GM18505 (cell line): ENCODE data around the gene TRPM1.

ENCODE experiments used
- ATAC-seq: cut with Tn5 transposase; IDR thresholded peaks from one replicate; pipeline ENCODE4 v1.9.1; 2021; ENCODE audit not compliant: unreplicated experiment
- POLR2A ChIP-seq: IDR thresholded peaks from 4 replicates; pipeline ENCODE4 v1.6.1; 2011; ENCODE audit warnings: borderline replicate concordance; ENCODE audit not compliant: insufficient read depth, insufficient read length; ENCODE audit errors: extremely low read depth

The TRPM1 gene

DNA sequence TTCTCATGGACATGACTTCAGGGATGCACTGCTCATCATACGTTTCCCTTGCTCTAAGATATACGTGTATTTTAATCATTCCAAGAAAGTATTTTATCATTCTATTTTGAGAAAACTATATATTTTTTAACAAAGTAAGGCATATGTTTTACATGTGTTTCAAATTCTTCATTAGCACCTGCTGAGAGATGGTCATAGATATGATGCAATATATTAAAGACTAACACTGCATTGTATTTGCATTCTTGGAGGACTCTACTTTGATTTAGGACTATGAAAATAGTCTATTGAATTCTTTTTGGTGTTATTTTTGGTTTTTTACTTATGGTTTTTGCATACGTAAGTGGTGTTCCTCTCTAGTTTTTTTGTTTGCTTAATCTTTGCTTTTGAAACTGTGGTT is 55.9 kb downstream of the TRPM1 start:
- ATAC-seq = no peak
- TF ChIP-seq POLR2A = no peak

DNA sequence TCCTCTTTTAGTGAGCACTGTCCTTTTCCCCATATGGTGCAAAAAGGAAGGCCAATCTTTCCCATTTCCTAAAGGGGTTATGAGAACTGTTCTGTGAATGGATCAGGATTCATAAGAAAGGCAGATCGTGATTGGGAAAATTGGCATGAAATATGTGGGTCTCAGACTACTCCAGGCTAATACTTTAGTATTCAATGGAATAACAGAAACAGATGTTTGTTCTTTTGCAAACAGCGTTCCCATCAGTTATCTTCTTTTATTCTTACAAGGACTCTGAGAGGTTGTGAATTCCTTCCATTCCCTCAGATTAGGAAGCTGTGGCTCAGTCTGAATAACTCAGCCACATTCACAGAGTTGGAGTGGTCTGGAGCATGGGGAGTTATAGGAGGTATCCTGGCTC is 58.8 kb downstream of the TRPM1 start:
- ATAC-seq = no peak
- TF ChIP-seq POLR2A = no peak

DNA sequence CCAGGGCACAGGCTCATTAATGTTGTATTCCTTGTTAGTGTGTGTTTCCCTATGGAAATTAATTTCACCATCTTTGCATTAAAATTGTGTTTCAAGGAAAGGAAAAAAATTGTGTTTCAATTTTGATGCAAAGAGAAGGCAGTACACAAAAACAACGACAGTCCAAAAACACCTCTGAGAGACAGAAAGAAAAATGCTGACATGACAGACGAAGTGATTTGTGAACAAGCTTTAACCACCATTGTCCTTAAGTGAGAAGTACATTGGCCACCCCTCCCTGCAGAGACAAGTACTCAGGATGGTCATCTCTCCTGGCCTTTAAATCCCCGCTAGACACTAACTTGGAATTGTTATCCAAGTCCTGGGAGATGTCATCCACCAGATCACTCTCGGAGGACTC is 59.9 kb downstream of the TRPM1 start:
- no peak for ATAC-seq
- no peak for TF ChIP-seq POLR2A

DNA sequence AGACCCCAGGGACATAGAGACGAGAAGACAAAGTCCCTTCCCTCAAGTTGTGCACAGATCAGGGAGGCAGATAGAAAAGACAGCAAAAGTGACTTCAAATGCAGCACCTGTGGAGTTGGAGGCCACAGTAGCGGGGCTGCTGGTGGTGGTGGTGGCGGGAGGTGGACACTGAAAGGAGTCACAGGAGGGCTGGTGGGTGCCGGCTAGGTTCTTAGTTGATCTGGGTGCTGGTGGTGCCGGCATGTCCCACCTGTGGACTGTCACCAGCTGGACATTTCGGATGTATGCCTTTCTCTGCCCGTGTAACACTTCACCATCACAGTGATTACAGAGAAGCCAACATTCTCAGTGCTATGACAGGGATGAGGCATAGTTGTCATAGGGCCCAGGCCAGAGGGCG is 60.9 kb downstream of the TRPM1 start:
- ATAC-seq = no peak
- TF ChIP-seq POLR2A = no peak

DNA sequence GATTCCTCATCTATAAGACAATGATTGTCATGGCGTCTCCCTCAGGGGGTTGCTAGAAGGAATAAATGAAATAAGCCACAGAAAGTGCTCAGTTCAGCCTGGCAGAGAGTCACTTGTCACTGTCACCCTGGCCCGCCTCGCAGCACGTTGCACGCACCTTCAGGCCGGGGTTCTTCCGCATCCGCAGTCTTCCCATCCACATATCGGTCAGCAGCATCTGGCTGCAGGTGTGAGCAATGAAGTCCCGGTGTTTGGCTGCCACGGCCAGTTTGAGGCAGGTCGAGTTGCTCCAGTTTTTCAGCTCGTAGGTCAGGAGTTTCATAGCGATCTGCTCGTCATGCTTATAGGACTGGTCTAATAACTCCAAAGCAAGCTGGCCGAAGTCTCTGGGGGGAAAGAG is 61.6 kb downstream of the TRPM1 start:
- no peak for ATAC-seq
- TF ChIP-seq POLR2A = no peak

DNA sequence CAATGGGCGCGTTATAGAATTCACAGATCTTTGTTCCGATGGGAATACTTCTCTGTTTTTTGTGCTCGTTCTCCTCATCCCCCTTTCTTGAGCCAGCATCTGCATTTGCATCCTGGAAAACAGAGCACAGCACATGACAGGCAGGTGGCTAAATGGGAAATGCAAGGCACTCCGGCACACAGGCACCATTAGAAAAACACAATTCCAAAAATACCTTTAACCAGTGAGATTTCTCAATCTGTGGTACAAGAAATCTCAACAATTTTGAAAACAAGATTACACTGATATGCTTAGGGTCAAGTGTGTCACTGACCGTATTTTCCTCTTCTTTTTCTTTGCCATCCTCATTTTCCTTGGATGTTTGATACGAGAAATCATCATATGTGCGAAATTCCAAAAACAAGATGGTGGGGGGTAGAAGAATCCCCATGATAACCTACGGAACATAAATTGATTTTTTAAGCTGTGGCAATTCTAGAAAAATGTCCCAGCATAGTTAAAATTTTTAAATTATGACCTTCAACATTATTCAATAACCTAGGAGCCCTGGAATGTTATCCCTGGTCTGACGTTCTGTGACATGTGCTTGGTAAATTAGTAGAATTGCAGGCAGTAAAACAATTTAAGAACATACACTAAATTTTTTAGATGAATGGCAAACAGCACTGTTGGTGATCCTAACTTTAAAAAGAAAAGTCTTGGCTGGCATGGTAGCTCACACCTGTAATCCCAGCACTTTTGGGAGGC is 63.6 kb downstream of the TRPM1 start:
- no peak for TF ChIP-seq POLR2A
- no peak for ATAC-seq

DNA sequence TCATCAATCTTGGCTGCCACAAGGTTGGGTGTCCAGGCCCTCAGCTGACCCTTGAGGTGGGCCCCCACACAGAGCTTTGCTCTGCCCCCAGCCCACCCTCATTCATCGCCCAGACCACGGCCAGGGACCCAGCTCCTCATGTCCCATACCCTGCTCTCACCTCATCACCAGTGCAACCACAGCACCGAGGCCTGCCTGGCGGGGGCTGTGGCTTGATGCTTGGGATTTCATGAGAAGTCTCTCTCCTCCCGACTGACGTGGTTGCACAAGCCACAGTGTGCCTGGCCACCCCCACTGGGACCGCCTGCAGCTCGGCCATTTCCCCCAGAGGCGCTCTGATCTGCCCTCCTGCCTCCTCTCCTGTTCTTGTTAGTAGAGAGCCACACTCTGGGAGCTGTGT is 64.7 kb downstream of the TRPM1 start:
- ATAC-seq = no peak
- no peak for TF ChIP-seq POLR2A

DNA sequence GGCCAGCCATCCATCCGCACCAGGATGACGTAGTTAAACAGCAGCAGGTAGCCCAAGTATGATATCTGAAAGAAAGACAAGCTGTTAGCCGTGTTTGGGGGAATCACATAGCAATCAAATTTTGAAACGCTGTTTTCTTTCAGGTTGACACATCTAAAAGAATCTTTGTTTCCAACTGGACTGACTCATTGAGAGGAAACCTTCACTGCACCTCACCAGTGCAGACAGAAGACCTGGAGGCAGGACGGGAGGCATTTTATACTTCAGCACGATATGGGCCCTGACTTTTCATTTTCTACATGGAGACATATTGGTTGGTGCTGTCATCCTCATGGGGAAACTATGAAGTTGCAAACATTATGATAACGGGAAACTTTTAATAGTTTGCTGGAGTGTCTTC is 65.9 kb downstream of the TRPM1 start:
- ATAC-seq = no peak
- TF ChIP-seq POLR2A = no peak

DNA sequence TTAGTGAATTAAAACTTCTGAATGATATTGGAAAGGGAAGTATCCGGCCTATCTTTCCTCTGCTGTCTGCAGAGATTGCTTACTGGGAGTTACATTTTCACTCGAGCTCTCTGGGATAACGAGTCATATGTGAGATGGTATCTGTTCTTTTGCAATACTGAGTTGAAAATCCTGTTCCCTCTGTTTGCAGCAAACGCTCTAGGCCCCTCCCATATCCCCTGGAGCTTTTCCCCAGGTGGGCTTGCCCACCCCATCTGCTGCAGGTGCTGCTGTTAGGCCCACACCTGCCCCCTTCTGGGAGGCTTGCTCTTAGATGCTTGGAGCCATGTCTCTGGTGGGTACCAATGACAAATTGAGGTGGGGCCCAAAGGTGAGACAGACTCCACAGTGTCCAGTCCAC is 67.4 kb downstream of the TRPM1 start:
- no peak for ATAC-seq
- no peak for TF ChIP-seq POLR2A

DNA sequence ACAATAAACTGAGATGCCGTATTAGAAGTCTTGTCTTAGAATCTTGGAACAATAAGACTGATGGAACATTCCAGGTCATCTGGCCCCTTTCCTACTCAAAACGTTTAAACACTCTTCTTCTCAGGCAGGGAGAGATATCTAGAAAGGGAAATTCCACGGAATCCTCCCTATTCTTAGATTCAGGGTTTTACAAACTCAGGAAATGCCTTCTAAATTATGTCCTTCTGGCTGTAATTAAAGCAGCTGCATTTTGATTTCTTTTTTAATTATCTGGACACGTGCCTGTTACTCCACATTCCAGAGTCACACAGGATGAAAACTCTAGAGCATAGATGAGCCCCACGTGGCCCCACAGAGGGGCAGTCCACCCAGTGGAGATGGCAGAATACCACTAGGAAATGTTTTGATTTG is 68.6 kb downstream of the TRPM1 start:
- no peak for TF ChIP-seq POLR2A
- ATAC-seq = no peak

DNA sequence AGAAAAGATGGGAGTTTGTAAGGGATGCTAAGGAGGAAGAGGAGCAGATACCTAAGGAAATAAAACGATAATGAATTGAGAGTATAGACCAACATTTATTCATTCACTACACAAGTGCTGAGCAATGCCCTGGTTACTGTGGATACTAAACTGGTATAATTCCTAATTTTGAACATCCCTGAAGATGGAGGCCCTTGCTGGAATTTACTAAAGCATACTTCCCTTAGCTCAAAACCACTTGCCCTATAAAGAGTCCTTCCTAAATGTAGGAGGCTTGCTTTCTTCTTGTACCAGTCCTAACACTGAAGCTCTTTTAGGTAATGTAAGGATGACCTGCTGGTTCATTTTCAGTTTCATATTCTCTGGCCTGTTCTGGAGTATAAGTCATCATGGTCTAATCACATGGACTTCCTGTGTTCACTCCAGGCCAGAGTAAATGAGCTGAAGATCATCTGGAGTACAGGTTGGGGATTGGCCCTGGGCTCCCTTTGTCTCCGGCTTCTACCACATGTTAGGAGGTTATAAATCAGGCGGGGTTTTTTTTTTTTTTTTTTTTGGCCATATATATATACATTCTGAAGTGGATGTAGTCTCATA is 70.0 kb downstream of the TRPM1 start:
- ATAC-seq = no peak
- TF ChIP-seq POLR2A = no peak

DNA sequence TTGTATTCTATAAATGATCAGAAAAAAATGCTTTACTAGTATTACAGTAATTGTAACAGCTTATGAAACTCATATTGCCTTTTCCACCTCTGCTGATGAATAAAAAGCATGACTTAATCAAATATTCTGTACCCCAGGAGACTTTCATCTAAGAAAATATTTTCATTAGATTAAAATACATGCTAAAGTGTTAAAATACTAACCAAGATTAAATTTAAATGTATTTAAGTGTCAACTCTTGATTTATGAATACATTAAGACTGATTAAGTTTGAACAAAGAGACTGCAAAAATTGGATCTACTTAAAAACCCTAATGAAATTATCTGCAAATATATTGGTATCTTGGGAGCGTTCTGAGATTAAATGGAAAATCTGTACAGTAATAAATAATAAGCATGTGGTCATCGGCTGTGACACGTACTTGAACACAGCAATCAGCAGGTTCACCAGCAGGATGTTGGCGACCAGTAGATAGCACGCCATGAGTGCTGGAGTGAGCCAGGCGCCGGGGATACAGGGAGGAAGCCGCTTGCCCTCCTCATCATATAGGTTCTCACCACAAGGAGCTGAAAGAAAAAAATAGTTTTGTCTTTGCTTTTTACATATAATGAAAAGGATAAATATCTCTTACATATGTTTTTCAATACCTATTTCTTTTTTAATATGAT is 73.5 kb downstream of the TRPM1 start:
- TF ChIP-seq POLR2A = no peak
- no peak for ATAC-seq

DNA sequence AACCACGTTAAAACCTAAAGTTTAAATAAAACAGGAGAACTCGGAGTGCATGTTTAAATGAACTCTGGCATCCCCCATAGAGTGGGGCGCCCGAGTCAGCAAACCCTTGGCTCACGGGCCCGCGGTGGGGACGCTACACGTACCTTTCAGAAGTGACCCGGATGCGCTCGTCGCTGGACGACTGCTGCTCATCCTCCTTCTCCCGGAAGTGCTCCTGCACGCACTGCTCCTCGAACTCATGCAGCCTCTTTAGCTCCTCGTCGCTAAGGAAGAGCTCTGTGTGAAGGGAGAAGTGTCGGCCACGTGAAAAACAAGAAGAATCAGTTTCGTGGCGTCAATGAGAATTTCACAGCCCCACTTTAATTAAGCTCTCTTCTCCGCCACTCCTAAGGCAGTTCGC is 75.5 kb downstream of the TRPM1 start:
- ATAC-seq = no peak
- TF ChIP-seq POLR2A = no peak

DNA sequence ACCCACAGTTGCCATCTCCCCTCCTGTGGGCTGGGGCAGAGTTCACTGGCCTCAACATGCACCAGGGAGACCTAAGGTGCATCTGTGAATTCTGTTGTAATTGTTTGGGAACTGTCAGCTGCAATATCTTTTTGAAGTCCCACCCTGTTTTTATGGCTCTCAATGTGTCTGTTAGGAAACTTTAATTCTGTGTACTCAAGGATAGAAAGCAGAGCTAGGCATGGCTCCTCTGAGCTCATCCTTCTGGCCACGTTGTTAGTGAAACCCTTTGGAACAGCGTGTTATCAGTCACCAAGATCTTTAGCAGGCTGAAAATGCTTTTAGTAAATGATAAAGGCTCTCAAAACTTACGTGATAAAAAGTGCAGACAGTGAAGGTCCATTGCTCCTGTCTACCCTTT is 76.5 kb downstream of the TRPM1 start:
- no peak for TF ChIP-seq POLR2A
- ATAC-seq = no peak
